ENCODE measurements around the gene ADARB1. TPM values are rescaled to one million over a fixed set of nuclear protein-coding genes. Genes with fewer than 3 reads are reported as not detected.

The ADARB1 gene
- total RNA-seq, 1 donor from 2014 or later, result 41.4 TPM

Other genes starting within 250 kb of the ADARB1 start
- 88.3 and 89.3 TPM in 2 replicates for gene PTTG1IP, start 200.9 kb upstream of the ADARB1 start, total RNA-seq
- 792 and 801 TPM in 2 replicates for gene ITGB2, start 153.7 kb upstream of the ADARB1 start, total RNA-seq
- 47.2 and 49.3 TPM in 2 replicates for gene SLX9, start 134.6 kb upstream of the ADARB1 start, total RNA-seq
- gene POFUT2, start 213.3 kb downstream of the ADARB1 start, total RNA-seq, result 18.0 and 20.4 TPM in 2 replicates